ENCODE measurements around the gene PDE6B.

GRCh38 chr4:632196-632790 is 6.9 kb downstream of the PDE6B start:
- TF ChIP-seq POLR2AphosphoS5 (IDR thresholded peaks at IDR 0.05), result no peak
- TF ChIP-seq, protein P1, sequence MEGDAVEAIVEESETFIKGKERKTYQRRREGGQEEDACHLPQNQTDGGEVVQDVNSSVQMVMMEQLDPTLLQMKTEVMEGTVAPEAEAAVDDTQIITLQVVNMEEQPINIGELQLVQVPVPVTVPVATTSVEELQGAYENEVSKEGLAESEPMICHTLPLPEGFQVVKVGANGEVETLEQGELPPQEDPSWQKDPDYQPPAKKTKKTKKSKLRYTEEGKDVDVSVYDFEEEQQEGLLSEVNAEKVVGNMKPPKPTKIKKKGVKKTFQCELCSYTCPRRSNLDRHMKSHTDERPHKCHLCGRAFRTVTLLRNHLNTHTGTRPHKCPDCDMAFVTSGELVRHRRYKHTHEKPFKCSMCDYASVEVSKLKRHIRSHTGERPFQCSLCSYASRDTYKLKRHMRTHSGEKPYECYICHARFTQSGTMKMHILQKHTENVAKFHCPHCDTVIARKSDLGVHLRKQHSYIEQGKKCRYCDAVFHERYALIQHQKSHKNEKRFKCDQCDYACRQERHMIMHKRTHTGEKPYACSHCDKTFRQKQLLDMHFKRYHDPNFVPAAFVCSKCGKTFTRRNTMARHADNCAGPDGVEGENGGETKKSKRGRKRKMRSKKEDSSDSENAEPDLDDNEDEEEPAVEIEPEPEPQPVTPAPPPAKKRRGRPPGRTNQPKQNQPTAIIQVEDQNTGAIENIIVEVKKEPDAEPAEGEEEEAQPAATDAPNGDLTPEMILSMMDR (IDR thresholded peaks at IDR 0.05), result no peak
- TF ChIP-seq EP300 (IDR thresholded peaks at IDR 0.05), result no peak
- no peak for TF ChIP-seq POLR2A (IDR thresholded peaks at IDR 0.05)

Measured in gastroesophageal sphincter (tissue), 3 donors.